Astrocyte of the cerebellum (primary cell): ENCODE measurements around the gene KREMEN1.

ENCODE experiments used
- DNase-seq: peaks from one replicate; pipeline ENCODE4 v3.0.0-alpha.2; 2011; ENCODE audit warnings: low read depth
- H3K4me3 ChIP-seq: 2 replicates; pipeline ENCODE4 v1.5.1; 2011; ENCODE audit warnings: mild to moderate bottlenecking, low read depth, low read length, moderate library complexity
- in situ Hi-C: cut with HindIII; loops from 2 replicates; pipeline ENCODE4 v1.10.0; 2017; ENCODE audit warnings: low sequenced_read_pairs
- TF ChIP-seq, protein P1 (sequence below): IDR thresholded peaks from 2 replicates; pipeline ENCODE4 v1.5.1; 2012; ENCODE audit warnings: low read length, low read depth, moderate library complexity, mild to moderate bottlenecking; ENCODE audit errors: missing control alignments

The KREMEN1 gene

DNA sequence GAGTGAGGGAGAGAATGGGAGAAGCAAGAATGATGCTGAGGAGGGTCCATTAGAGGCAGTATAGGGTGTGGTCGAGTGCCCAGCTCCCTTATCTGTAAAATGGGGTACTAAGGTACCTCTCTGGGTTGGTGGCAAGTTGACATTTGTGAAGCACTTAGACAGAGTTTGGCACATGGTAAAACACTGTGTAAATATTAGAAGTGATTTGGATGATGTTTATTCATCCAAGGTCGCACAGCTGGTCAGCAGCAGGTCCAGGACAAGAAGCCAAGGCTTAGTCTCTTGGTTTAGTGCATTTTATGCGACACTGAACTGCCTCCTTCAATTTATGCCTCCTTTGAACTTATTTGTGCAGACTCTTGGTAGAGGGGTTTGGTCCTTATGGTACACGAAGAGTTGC lies 19.4 kb downstream of the KREMEN1 start:
- in situ Hi-C loops: loop anchor here (5.0 kb wide), 1 partner anchor 40 kb away; no protein-coding TSS in a partner anchor
- no peak for DNase-seq
- no peak overlapping the region for H3K4me3 ChIP-seq
- TF ChIP-seq, protein P1, sequence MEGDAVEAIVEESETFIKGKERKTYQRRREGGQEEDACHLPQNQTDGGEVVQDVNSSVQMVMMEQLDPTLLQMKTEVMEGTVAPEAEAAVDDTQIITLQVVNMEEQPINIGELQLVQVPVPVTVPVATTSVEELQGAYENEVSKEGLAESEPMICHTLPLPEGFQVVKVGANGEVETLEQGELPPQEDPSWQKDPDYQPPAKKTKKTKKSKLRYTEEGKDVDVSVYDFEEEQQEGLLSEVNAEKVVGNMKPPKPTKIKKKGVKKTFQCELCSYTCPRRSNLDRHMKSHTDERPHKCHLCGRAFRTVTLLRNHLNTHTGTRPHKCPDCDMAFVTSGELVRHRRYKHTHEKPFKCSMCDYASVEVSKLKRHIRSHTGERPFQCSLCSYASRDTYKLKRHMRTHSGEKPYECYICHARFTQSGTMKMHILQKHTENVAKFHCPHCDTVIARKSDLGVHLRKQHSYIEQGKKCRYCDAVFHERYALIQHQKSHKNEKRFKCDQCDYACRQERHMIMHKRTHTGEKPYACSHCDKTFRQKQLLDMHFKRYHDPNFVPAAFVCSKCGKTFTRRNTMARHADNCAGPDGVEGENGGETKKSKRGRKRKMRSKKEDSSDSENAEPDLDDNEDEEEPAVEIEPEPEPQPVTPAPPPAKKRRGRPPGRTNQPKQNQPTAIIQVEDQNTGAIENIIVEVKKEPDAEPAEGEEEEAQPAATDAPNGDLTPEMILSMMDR: no peak

DNA sequence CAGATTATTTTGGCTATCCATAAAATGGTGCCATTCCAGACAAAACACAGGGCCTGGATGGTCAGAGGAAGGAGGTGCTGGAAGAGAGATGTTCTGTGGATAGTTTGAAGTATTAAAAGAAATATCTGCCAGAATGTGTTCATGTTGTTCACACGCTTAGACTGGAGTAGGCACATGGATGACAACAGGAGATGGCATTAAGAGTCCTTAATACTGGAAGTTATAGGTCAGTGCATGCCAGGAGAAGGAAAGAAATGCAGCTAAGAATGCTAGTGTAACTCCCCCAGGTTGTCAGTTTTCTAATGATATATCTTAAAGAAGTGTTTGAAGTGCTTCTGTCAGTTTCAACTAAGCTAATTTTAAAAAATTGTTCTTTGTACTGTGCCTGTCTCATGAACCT lies 20.2 kb downstream of the KREMEN1 start:
- H3K4me3 ChIP-seq: no peak overlapping the region
- TF ChIP-seq, protein P1: no peak
- in situ Hi-C loops: loop anchor here (5.0 kb wide), 1 partner anchor 39 kb away; no protein-coding TSS in a partner anchor
- DNase-seq: no peak

DNA sequence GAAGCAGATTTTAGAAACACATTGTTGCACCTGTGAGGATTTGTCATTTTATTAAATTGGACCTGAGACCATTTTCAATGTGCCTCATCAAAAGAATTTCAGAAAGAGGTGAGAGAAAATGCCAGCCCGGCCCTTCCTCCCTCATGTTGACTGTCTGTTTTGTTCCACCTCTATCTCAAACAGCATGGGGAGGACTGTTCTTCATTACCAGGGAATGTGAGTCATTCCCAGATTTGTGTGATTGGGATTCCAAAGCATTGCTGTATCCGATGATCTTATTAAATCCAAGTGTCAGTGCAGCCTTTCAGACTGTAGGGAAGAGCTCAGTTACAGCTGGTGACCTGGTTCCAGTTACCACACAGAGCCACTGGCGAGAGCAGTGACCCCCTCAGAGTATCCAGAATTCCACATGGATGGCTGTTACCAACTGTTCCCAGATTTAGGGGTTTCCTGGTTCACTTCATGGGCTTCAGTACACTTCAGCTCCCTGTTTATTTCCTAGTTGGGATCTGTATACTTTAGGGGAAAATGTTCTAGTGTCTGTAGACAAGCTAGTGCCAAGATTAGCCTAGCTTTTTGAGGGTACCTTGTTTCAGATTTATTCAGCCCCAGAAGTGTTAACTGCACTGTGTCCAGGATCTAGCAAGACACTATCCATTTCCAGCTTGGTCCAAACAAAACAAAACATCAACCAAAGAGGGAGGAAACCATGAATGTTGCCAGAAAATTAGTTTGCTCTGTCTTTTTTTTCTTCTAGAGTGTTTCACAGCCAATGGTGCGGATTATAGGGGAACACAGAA lies 20.9 kb downstream of the KREMEN1 start:
- in situ Hi-C loops: loop anchor here (5.0 kb wide), 1 partner anchor 39 kb away; no protein-coding TSS in a partner anchor

DNA sequence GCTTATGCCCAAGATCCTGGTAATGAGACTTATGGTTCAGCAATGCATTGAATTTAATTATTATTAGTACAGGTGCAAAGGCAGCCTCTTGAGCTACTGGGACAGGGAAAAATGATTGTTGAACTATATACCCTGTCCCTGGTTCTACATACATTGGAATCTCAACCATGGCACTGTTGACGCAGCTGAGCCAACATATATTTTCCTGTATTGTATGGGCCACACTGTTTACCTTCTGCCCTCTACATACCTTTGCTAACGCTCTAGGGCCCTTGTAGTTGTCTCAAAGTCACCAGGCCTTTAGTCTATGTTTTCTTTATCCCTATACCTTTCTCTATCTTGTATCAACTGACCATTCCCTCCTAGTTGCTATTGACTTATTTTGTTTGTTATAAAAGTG lies 22.6 kb downstream of the KREMEN1 start:
- DNase-seq: no peak
- in situ Hi-C loops: no loop called here
- H3K4me3 ChIP-seq: no peak overlapping the region
- TF ChIP-seq, protein P1: no peak

More for the DNA sequence above, 20.9 kb downstream of the KREMEN1 start:
- TF ChIP-seq, protein P1: no peak
- no peak overlapping the region for H3K4me3 ChIP-seq
- peak; percentile 43 for DNase-seq

DNA sequence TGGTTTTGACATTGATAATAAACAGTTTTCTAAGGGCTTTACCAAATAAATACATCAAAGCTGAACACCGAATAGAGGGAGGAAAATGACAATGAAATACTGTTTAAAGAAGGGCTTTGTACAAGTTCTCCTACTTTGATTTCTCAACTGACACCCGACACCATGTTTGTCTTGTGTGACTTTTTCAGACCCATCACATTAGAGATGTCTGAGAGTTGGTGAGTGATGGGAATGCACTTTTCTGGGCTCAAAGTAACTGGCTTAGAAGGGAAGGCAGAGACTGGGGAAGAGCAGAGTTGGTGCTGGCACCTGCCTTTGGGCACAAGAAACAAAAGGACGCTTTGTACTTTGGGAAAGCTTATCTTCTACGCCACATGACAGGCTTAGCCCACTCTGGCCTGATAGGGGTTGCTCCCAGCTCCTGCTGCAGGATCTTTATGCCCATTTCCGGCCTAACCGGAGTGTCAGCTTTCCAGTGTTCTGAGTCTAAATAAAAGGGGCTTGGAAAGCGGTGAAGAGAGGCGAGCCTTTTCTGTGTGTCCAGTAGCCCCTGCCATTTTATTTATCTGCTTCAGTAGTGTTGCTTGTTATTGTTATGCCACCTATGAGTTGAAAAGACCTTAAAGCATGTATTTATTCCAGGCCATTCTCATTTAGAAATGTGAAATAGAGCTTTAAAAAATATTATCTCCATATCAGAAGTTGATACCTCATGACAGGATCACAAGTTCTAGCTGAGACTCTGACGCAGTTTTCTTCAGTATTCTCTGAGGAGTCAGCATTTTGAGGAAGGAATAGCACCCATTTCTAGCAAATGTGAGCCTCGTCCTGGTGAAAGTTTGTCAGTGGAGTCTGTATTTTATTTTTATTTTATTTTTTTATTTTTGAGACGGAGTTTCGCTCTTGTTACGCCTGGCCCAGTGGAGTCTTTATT lies 24.2 kb downstream of the KREMEN1 start:
- no peak overlapping the region for H3K4me3 ChIP-seq
- no peak for DNase-seq
- in situ Hi-C loops: no loop called here
- TF ChIP-seq, protein P1: no peak

DNA sequence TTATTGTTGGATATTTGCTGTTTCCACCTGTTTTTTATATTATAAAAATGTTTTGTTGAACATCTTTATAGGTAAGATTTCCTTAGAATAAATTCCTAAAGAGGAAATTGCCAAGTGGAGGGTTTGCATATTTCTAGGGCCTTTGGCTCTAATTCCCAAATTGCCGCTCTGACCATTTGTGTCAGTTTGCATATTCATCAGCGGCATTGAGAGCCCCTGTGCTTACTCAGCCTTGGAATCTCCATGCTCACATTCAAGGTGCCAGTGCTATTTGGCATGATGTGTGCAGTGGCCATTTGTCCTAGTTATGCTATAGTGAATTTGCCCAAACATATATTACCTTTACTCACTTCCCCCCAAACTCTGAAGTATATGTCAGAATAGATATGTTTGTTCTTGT lies 25.5 kb downstream of the KREMEN1 start:
- in situ Hi-C loops: no loop called here
- TF ChIP-seq, protein P1: no peak
- no peak for DNase-seq
- no peak overlapping the region for H3K4me3 ChIP-seq
